CD4-positive, alpha-beta T cell treated with Interleukin-4 for 1 hour (primary cell): ENCODE measurements around the gene LOXL3.

ENCODE experiments used
- DNase-seq, 2 donors: peaks; one replicate each; pipeline ENCODE4 v3.0.0-alpha.2; 2020 to 2022

LOXL3 gene

DNA sequence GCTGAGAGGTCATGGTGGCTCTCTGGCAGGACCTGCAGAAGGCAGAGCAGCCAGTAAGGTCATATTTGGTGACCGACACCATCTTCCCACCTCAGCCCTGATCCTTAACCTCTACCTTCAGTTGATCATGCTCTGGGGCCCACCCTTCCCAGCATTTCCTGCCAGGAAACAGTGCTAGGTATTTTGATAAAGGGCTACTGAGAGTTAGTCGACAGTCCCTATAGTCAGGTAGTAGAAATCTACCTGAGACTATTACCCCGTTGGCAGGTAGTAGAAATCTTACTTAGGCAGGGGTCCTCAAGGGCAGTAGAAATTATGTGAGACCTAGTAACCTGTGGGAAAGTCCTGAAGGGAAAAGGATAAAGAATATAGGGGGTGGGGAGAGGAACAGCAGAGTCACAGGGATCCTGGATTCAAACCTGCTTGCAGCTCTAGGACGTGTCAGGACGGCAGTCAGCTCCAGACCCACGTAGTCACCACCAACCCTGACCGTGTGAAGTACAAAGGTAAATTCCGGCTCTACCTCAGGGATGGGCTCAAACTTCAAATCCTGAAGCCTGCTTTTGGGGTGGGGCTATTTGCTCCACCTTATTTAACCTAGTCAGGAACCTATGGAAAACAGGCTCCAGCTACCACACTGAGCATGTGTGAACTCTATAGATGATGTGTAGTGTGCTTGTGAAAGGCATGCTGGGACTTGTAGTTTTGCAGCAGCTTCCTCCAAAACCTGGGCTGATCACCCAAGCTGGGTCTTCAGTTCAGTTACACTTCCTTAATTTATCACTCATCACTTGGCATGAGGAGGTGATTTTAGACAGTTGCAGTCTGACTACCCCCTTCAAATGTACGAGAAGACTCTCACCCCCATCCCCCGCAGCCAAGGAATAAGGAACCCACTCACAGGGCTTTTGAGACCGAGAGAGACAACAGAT, 27.8 kb downstream of the LOXL3 start, which contains the start of gene DQX1:
Gene DQX1, minus strand, starts transcription at position 515 of the 932 bp plus-strand sequence. Its CDS starts 502 bp downstream, at position 13.
- DNase-seq, result peak; percentile 51 to 68

DNA sequence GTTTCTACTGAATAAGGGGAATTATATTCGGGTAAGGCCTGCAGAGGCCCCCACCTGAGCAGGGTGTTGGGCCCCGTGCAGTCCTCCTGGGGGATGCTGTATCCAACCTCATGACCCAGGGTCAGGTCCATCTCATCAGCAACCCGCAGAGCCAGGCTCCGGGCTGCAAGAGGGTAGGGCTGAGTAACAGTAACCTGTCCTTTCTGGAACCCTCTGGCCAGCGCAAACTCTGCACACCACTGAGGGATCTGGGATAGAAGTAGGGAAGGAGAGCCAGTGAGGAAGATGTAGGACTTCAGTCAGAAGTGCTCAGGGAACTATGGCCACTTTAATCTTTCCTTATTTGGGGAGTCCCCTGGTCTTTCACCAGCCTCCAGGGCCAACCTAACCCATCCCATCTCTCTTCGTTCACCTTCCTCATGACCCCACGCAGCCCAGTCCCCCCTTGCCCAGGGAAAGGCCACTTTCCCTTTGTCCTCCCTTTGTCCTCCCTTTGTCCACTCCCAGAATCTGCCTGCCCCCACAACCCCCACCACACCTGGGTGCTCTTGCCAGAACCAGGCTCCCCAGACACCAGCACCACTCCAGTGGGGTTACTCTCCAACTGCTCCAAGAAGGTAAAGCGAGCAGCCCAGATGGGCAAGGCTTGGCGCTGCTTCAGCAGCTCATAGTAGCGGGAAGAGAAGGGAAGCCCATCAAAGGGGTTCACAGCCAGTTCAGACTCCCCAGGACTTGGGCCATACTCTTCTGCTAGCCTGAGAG, 28.6 kb downstream of the LOXL3 start:
- no peak for DNase-seq

DNA sequence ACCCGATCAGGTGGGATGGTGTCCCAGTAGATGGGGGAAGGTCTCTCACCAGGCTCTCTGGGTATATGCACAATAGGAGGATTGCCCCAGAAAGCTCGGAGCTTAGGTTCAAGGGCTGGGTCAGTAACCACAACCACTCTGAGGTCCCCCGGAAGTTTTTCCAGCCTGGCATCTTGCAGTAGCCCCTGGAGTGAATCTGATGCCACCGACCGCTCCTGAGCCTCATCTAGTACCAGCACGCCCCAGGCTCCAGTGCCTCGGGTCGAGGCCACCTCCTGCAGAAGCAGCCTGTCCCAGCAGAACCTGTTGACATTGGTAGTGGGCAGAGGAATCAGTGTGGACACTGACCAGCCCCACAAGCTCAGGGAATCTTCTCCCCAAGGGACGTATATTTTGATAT, 29.7 kb downstream of the LOXL3 start:
- DNase-seq, result no peak

DNA sequence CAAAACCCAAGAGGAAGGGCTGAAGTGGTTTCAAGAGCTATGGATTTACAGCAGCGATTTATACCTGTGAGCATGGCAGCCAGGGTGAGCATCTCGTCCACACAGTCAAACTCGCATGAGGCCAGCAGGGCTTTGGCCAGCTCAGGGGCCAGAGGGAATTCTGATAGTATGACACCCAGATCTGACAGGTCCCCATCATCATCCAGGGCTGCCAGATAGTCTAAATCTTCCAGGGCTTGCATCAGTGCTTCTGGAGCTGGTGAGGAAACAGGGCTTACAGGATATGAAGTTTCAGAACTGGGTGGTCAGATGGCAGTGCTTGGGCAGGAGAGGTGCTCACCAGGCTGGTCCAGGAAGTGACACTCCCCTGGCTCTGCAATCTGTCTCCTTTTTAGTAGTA, 31.2 kb downstream of the LOXL3 start:
- no peak for DNase-seq

DNA sequence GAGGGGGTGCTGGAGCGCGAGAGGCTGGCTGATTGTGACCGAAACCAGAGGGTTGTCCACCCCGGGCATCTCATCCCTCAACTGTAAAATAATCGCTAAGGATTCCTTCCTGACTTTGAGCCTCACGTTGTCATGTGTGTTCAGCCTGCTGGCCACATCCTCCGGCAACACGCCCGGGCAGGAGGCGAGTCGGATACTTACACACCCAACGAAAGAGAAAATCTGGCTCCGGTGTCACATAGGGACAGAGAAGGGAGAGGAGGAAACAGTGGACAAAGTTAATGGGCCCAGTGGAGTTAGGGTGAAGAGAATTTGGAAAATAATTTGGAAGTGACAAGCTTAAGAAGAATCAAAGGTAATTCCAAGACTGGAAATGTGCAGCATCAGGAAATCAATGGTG, 37.1 kb downstream of the LOXL3 start:
- DNase-seq, result no peak

DNA sequence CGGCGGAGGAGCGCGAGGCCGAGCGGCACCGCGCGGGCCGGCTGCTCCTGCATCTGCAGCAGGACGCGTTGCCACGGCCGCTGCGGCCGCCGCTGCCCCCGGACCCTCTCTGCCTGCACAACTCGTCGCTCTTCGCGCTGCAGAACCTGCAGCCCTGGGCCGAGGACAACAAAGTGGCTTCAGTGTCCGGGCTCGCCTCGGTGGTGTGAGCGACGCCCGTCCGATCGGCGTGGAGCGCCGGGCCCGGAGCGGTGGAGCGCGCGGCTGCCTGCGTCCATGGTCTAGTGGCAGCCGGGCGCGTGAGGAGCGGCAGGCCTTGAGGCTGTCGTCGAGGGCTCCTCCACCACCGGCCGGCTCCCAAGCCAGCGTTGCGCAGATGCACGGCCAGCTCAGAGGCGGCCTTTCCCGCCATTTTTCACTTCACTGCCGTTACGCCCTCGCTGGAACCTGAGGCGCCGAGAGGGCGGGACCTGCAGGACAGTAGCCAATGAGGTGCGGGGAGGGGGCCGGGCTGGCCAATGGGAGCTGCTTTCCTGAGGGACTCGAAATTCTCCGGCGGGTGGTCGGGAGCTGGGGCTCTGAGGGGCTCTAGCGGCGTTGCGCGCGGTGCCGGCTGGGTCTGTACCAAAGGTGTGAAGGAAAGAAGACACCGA, 37.6 kb downstream of the LOXL3 start:
- DNase-seq, result peak; percentile 80

DNA sequence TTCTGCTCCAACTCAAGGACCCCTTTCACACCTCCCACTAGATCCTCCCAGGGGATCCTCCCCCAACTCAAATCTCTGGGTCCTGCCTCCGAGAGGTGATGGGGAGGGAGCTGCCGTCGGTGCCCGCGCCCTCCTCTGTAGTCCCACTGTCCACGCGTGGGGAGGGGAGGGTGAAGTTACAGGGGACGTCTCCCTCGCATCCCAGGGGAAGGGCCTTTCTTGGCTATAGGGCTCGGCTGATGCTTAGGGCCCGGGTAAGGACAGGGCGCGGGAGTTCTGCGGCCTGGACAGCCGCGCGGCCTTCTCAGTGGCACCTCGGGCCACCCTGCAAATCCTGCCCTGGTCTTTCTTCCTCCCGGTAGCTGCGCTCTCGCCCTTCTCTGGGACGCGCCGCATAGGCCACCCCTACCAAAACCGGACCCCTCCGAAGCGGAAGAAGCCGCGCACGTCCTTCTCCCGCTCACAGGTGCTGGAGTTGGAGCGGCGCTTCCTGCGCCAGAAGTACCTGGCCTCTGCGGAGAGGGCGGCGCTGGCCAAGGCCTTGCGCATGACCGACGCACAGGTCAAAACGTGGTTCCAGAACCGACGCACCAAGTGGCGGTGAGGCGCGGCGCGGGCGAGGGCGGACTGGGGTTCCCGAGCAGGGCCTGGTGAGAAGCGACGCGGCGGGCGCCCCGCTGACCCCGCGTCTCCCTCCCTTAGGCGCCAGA, 38.3 kb downstream of the LOXL3 start:
- DNase-seq, result no peak

DNA sequence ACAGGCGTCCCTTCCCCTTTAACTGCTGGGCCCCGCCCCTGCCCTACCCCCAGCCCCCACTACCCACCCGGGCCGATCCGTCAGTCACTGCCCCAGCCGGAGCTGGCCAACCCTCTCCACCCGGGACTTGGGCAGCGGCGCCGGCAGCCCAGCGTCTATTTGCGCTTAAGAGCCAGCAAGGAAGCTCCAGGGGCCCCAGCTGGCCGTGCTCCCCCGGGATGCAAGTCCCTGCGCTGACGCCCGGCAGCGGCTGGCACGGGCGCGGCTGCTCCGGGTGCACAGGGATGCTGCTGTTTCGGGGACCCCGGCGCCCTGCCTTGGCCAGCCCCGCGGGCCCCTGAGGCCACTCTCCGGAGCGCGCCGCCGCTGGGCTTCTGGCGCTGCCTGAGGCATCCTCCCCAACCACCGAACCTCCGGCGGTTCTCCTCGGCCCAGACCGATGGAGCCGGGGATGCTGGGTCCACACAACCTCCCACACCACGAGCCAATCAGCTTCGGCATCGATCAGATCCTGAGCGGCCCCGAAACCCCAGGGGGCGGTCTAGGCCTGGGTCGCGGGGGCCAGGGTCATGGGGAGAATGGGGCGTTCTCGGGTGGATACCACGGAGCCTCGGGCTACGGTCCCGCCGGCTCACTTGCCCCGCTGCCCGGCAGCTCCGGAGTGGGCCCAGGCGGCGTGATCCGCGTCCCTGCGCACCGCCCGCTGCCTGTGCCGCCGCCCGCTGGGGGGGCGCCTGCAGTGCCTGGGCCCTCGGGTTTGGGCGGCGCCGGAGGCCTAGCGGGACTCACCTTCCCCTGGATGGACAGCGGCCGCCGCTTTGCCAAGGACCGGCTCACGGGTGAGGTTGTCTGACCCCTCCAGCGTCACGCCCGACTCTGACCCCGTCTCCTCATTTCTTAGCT, 39.1 kb downstream of the LOXL3 start, which contains the start of gene TLX2:
Gene TLX2, plus strand, starts transcription at position 83 of the 903 bp plus-strand sequence. Its CDS starts 357 bp downstream, at position 440.
- DNase-seq, result no peak

DNA sequence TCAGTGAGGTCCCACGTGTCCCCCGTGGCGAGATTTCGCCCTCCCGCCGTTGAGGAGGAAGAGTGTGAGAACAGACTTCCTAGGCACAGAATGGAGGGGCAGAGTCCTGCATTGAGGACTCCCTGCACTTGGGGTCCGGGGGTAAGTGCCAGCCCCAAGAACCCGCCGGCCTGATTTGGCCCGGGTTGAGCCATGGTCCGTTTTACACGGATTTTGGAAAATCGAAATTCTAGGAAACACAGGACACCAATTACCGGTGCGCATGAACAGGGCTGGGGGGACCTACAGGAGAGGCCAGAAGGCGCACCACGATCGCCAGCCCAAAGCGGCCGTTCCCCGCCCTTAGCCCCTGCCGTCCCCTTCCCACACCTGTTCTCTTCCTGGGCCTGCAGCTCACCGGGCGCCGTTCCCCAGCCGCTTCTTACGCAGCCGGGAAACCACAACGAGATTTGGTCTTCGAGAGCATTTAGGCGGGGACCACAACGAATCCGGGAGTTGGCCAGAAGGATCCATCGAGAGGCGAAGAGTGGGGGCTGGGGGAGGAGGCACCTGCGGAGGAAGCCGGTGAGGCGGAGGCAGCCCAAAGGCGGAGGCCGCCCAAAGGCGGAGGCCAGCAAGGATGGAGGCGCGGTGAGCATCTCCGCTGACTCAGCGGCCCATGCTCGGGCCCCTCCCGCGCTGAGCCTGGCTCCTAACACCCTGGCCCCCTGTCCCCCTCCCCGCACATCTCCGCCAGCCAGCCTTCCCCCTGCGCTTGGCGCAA, 40.0 kb downstream of the LOXL3 start:
- peak in 1 of 2 donors; percentile 34 for DNase-seq

DNA sequence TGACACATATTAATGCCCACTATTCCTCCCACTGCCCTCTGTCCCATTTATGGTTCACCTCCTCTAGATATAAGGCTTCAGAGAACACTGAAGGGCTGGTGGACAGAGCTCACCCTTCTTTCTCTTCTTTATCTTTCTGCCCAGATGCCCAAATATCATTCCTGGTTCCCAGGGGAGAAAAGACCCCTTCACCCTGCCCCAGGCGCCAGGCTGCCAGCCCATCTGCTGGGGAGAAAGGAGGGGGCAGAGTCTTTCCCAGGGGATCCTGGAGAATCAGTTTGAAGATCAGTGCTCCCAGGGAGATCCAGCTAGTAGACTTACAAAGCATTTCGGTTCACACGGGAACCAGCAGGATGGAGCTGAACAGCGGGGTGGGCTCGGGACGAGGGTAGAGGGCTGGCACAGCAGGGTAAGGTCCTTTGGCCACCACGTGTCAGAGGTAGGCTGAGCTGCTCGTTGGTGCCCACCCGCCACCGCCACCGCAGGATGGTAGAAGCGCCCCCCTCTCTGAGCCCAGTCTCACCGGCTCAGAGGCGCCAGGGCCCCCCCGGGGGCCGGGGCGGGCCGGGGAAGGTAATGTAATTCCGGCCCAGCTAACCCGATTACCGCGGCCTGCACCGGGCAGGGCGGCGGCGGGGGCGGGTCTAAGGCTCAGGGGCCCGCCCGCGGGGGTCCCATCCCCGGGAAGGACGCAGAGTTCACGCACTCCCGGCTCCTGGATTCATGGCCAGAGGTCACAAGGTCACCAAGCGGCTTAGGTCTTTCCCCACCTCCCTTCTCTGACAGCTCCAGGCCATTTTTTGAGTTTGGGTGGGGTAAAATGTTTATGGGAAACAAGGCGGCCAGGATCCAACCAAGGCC, 40.8 kb downstream of the LOXL3 start:
- DNase-seq, result no peak

DNA sequence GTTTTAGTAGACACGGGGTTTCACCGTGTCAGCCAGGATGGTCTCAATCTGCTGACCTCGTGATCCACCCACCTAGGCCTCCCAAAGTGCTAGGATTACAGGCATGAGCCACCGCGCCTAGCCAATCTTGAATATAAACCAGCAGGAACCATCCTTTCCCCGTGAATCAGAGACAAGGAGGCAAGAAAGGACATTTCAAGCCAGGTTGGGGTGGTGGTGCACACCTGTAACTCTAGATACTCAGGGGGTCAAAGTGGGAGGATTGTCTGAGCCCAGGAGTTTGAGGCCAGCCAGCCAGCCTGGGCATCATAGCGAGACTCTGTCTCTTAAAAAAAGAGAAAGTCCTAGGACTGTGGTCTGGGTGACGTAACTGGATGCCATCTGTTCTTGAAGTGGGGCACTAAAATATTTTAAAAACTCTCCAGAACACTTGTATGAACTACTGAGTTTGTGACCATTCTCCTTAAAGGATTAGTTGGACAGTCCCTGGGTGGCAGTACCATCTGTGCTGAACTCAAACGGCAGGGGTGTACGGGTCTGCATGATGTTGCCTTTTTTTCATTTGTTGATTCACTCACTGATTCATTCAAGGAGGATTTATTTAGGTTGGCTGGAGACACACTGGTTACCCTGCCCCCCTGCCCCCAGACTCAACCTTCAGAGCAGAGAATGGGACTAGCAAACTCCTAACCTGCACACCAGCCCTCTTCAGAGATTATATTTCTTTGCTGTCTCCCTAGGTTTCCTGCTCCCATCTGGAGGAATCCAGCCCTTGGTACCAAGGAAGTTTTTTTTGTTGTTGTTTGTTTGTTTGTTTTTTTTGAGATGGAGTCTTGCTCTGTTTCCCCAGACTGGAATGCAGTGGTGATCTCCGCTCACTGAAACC, 42.4 kb downstream of the LOXL3 start:
- no peak for DNase-seq

DNA sequence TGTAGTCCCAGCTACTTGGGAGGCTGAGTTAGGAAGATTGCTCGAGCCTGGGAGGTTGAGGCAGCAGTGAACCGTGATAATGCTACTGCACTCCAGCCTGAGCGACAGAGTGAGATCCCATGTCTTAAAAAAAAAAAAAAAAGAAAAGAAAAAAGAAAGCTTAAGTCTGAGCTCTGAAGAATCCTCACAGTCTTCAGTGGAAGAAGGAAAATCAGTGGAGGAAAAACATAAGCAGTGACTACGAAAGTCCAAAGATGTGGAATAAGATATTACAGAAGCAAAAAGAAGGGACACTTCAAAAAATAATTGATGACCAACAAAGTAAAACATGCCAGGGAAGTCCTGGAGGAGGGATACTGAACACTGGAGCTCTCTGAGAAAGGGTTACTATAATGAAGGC, 43.5 kb downstream of the LOXL3 start:
- no peak for DNase-seq

DNA sequence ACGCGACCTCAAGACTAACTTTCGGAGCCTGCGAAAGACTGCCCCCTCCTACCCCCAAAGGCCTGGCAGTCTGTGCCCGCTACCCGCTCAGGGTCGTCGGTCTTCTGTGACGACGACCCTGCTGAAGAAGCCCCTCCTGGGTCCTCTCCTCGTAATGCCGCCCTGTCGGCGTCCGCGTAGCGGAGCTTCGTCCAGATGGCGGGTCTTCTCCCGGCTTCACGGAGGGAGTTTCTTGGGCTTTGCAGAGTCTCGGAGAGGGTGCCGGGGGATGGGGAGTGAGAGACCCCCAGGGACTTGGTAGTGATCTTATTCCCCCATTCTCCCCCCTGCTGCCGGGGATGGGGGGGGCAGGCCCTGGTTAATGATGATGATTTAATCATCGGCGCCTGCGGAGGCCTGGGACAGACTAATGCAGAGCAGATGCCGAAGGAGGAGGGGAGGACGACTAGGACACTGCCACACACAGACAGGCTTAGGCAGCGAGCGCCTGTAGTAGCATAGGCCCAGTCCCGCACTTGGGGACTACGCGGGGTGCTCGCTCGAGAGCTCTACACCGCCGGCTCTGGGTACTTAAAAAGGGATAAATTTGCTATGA, 45.7 kb downstream of the LOXL3 start:
- DNase-seq, result peak in 1 of 2 donors; percentile 18

DNA sequence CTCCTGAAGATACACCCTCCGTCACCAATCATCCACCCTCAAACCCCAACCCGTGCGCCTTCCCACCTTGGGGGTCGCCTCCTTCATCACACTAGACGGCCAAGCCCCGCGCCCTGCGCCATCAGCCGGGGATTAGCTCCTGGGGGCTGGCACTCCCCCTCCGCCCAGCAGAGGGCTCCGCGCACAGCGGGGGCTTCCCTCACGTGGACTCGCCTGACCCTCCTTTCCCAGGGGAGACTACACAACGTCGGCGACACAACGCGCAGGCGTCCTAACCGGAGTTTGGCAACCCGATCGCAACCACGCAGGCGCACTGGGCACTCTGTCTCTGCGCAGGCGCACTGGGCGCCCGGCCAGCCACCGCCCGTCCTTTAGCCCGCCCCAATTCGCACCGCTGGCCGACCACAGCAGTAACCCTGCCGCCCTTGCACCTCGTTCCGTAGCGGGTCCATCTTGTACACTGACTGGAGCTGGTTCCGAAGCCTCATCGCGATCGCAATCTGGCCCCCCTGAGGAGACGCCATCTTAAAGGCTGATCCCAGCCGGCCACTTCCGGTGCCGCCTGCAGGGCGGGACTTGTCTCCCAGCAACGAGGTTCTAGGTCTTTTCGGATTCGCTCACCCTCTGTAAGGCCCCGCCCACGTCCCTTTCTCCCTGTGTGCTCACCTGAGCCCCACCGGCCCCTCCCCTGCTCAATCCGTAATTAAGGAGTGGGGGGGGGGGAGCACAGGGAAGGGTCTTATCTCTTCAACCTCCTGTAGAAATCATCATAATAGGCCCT, 46.4 kb downstream of the LOXL3 start, which contains the start of gene PCGF1:
Gene PCGF1, minus strand, starts transcription at position 551 of the 781 bp plus-strand sequence. Its CDS starts 27 bp downstream, at position 524.
- DNase-seq, result peak; percentile 98 to 99

DNA sequence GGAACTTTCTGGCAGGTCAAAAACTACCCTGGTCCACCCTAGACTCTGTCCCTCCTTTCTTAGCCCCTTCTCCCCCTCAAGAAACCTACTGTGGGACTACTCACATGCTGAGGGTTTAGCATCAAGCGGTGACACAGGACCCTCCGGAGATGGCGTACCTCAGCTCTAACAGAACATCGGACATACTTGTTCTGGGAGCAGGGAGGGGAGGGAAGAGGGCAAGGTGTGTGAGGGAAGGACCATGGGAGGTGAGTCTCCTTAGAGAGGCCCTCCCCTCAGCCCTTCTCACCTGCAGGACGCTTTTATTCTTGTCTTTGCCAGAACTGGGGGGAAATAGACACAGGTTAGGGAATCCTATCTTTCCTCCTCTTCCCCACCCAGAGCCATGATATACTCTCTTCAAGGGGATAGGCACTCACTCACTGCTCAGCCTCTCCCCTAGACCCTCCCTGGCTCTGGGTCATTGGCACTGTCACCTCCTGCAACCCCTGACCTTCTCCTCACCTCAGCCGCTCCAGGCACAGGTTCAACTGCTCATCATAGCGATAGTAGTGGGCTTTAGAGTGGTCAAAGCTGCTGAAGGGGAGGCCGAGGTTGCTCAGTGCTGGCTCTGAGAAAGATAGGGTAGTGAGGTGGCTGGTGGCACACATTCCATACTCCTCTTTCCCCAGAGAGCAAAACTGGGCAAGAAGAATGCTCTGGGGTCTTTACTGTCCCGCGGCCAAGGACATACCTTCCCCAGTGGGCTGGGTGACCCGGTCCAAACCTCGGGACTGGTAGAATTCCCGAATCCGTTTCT, 48.1 kb downstream of the LOXL3 start:
- DNase-seq, result no peak

DNA sequence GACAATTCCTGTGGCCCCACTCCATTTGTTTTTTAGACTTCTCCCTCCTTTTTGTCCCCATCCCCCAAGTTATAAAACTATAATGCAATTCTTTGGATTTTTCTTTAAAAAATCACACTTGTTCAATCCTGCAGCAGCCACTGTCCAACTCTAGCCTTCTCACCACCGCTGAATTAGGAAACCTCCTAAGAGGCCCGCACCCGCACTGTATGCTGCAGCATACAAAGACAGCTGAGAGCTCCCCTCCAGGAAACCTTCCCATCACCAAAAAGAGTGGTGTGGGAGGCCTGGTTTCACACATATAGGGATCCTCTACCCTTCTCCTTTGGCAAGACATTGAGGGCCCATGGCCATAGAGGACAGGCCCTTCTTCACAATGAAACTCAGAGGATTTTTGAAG, 49.2 kb downstream of the LOXL3 start:
- no peak for DNase-seq
